ENCODE data around the gene HOXB9. TPM values are rescaled to one million over a fixed set of nuclear protein-coding genes. Genes with fewer than 3 reads are reported as not detected.

HOXB9 gene
- total and polyA plus RNA-seq, 2 experiments from 2014 or later: not detected

- ATAC-seq (no peak), DNase-seq (ENCODE audit: low spot score) (no peak)
- H3K4me1 ChIP-seq (ENCODE audit: insufficient read depth): peaks cover 56% of the 10 kb centered on the region
- Mint-ChIP-seq H3K27ac (no peak overlapping the region), H3K4me3 (no peak overlapping the region), H3K9me3 (no peaks in the 10 kb centered on the region; the same call in 1 of the 3 replicates), H3K4me1 (peaks cover 41% of the 10 kb centered on the region), H3K36me3 (ENCODE audit: low read depth) (no peaks in the 10 kb centered on the region), H3K27me3 (ENCODE audit: insufficient read depth, low read depth, poor library complexity) (peaks cover 100% of the 10 kb centered on the region)
- TF ChIP-seq CTCF (conservative IDR thresholded peaks at IDR 0.05; ENCODE audit: low read depth in 2 of 2) (no peak), EZH2 (IDR thresholded peaks at IDR 0.05; ENCODE audit: low read depth, unreplicated experiment) (no peak), ZNF462 (CRISPR knock-in tag; IDR thresholded peaks at IDR 0.05) (no peak), NANOG (IDR thresholded peaks at IDR 0.05; ENCODE audit: borderline replicate concordance) (no peak), ZNF114 (CRISPR knock-in tag; IDR thresholded peaks at IDR 0.05) (no peak), CREB1 (CRISPR knock-in tag; IDR thresholded peaks at IDR 0.05; ENCODE audit: low read depth) (no peak), POLR2AphosphoS5 (IDR thresholded peaks at IDR 0.05; ENCODE audit: low read depth) (no peak), EZH2phosphoT487 (IDR thresholded peaks at IDR 0.05; ENCODE audit: unreplicated experiment) (no peak), ZNF331 (CRISPR knock-in tag; IDR thresholded peaks at IDR 0.05; ENCODE audit: low read depth) (no peak), JUNB (IDR thresholded peaks at IDR 0.05; ENCODE audit: unreplicated experiment) (no peak), STAT1 (IDR thresholded peaks at IDR 0.05; ENCODE audit: unreplicated experiment) (no peak), REST (IDR thresholded peaks at IDR 0.05; ENCODE audit: unreplicated experiment) (no peak)
- H3F3A ChIP-seq (replicated peaks; ENCODE audit: low read depth): peaks cover 64% of the 10 kb centered on the region
- no peaks in the 10 kb centered on the region for H3K79me2 ChIP-seq (replicated peaks; ENCODE audit: insufficient read depth)
- H3K4me2 ChIP-seq: no peak overlapping the region
- peaks cover 61% of the 10 kb centered on the region for H4K20me1 ChIP-seq (replicated peaks; ENCODE audit: insufficient read depth)
- no peaks in the 10 kb centered on the region for H3K36me3 ChIP-seq (ENCODE audit: insufficient read depth)
- H3K4me3 ChIP-seq: no peak overlapping the region
- H3K27me3 ChIP-seq (ENCODE audit: insufficient read depth): peaks cover 100% of the 10 kb centered on the region
- no peak overlapping the region for H3K27ac ChIP-seq (ENCODE audit: low read depth)
- H3K9me2 ChIP-seq (ENCODE audit: insufficient read depth): no peaks in the 10 kb centered on the region
- no peak overlapping the region for H2AFZ ChIP-seq
Observed at GRCh38 chr17:48588528-48588927, 37.6 kb downstream of the HOXB9 start.
